IMR-90 (cell line): ENCODE measurements around the gene LRRTM4.

Source experiments
- CTCF ChIP-seq: conservative IDR thresholded peaks from 2 replicates; pipeline ENCODE4 v1.5.1; 2012; ENCODE audit warnings: mild to moderate bottlenecking, low read depth, low read length, improper control_type of control experiment
- MAFK ChIP-seq: IDR thresholded peaks from 2 replicates; pipeline ENCODE4 v1.6.1; 2012; ENCODE audit warnings: low read depth, low read length, improper control_type of control experiment
- MAZ ChIP-seq: IDR thresholded peaks from 2 replicates; pipeline ENCODE4 v1.6.1; 2012; ENCODE audit warnings: low read depth, mild to moderate bottlenecking, low read length, improper control_type of control experiment, moderate library complexity, borderline replicate concordance
- NFE2L2 ChIP-seq: fragments of 150-350 bp; IDR thresholded peaks from 2 replicates; pipeline ENCODE4 v1.6.1; 2016; ENCODE audit warnings: low read depth, mild to moderate bottlenecking, low read length
- POLR2A ChIP-seq: IDR thresholded peaks from 2 replicates; pipeline ENCODE4 v1.6.1; 2012; ENCODE audit warnings: mild to moderate bottlenecking, low read depth, low read length
- RAD21 ChIP-seq: IDR thresholded peaks from 2 replicates; pipeline ENCODE4 v1.6.1; 2012; ENCODE audit warnings: low read length, improper control_type of control experiment
- RCOR1 ChIP-seq: IDR thresholded peaks from 2 replicates; pipeline ENCODE4 v1.6.1; 2012; ENCODE audit warnings: mild to moderate bottlenecking, low read length, improper control_type of control experiment; ENCODE audit not compliant: insufficient replicate concordance
- USF2 ChIP-seq: fragments of 150-350 bp; IDR thresholded peaks from 2 replicates; pipeline ENCODE4 v1.6.1; 2017; ENCODE audit warnings: mild to moderate bottlenecking, antibody characterized with exemption, low read length, low read depth

GRCh38 chr2:77119333-77119732, 402.8 kb downstream of the LRRTM4 start:
- TF ChIP-seq CTCF = no peak
- no peak for TF ChIP-seq NFE2L2
- no peak for TF ChIP-seq POLR2A
- no peak for TF ChIP-seq MAFK
- TF ChIP-seq USF2 = no peak
- TF ChIP-seq RCOR1 = no peak
- TF ChIP-seq MAZ = no peak
- TF ChIP-seq RAD21 = no peak
